GM21423 (cell line): ENCODE results near the gene C9orf57.
"Not testable (repeated sequence)": the region's sequence is repeated elsewhere in the genome, so short reads cannot be mapped to it uniquely, and the experiment has no call there.

Experiments used
- ATAC-seq: cut with Tn5 transposase; IDR thresholded peaks from one replicate; pipeline ENCODE4 v1.9.1; 2021; ENCODE audit warnings: mild to moderate bottlenecking, moderate library complexity; ENCODE audit not compliant: unreplicated experiment

The C9orf57 gene

GRCh38 chr9:72025906-72026305 is 34.5 kb downstream of the C9orf57 start:
- ATAC-seq: no peak

- ATAC-seq: no peak
Observed at GRCh38 chr9:72023596-72023995, 36.8 kb downstream of the C9orf57 start.

- no peak for ATAC-seq
Observed at GRCh38 chr9:72022841-72023240, 37.6 kb downstream of the C9orf57 start.

- no peak for ATAC-seq
Observed at GRCh38 chr9:72013292-72013760, 47.1 kb downstream of the C9orf57 start.

GRCh38 chr9:72012646-72013045 is 47.8 kb downstream of the C9orf57 start:
- ATAC-seq: no peak

DNA sequence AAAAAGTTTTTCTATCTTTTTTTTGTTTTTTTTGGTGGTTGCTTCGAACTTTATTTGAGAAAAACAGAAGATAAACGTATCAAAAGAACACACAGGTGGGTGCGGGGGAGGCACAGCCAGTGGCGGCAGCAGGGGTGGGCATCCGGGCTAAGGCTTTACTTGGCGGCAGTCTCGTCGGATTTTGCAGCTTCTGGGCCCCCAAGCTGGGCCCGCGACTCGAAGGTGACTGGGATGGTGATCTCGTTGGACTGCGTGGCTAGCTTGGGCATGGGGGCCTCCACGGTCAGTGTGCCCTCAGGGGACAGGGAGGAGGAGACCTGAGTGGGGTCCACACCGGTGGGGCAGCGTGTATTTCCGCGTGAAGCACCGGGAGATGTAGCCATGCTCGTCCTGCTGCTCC is 52.7 kb downstream of the C9orf57 start:
- ATAC-seq: not testable (repeated sequence)

GRCh38 chr9:72006501-72006900 is 53.9 kb downstream of the C9orf57 start:
- no peak for ATAC-seq

DNA sequence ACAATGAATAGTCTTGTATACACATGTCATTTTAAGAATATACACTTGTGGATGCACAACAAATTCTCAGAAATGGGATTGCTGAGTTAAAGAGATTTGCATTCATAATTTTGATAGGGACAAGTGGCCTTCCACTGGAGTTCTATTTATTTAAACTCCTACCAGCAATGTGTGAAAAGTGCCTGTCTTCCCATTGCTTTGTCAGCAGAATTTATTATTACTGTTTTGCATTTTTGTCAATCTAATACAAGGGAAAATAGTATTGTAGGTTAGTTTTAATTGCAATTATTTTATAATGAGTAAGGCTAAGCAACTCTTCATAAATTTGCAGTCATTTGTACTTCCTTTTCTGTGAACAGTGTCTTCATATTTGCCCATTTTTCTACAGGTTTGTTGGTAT is 55.0 kb downstream of the C9orf57 start:
- ATAC-seq: no peak
